Neural progenitor cell (in vitro differentiated cells): Measurements from ENCODE around the gene GPX3. TPM values are rescaled to one million over a fixed set of nuclear protein-coding genes. Genes with fewer than 3 reads are reported as not detected.

Experiments used
- DNase-seq: peaks from one replicate; pipeline ENCODE4 v3.0.0-alpha.2; 2016; ENCODE audit warnings: low spot score
- H2AFZ ChIP-seq: fragments of 200-600 bp; sonication (generic); replicated peaks from 2 replicates; pipeline ENCODE4 v1.6.1; 2016; ENCODE audit warnings: antibody characterized with exemption
- H3F3A ChIP-seq: fragments of 200-600 bp; sonication (generic); 2 replicates; pipeline ENCODE4 v1.6.1; 2016; ENCODE audit warnings: antibody characterized with exemption, low read depth
- H3K27ac ChIP-seq: fragments of 200-600 bp; sonication (generic); 2 replicates; pipeline ENCODE4 v1.5.1; 2016; ENCODE audit warnings: mild to moderate bottlenecking
- H3K27me3 ChIP-seq: fragments of 200-600 bp; sonication (generic); 2 replicates; pipeline ENCODE4 v1.6.1; 2016; ENCODE audit warnings: mild to moderate bottlenecking, moderate library complexity
- H3K36me3 ChIP-seq: fragments of 200-600 bp; sonication (generic); 2 replicates; pipeline ENCODE4 v1.5.1; 2016
- H3K4me1 ChIP-seq: fragments of 200-600 bp; sonication (generic); 2 replicates; pipeline ENCODE4 v1.6.1; 2016; ENCODE audit warnings: mixed run types
- H3K4me2 ChIP-seq: fragments of 200-600 bp; sonication (generic); 2 replicates; pipeline ENCODE4 v1.6.1; 2016
- H3K4me3 ChIP-seq: fragments of 200-600 bp; sonication (generic); 2 replicates; pipeline ENCODE4 v1.5.1; 2016
- H3K79me2 ChIP-seq: fragments of 200-600 bp; sonication (generic); 2 replicates; pipeline ENCODE4 v1.6.1; 2016; ENCODE audit warnings: low read depth
- H3K9ac ChIP-seq: fragments of 200-600 bp; sonication (generic); 2 replicates; pipeline ENCODE4 v1.6.1; 2016
- H3K9me3 ChIP-seq: fragments of 200-600 bp; sonication (generic); 2 replicates; pipeline ENCODE4 v1.5.1; 2016; ENCODE audit warnings: low read depth
- H4K20me1 ChIP-seq: fragments of 200-600 bp; sonication (generic); 2 replicates; pipeline ENCODE4 v1.6.1; 2016; ENCODE audit warnings: low read depth
- H3K27ac Mint-ChIP-seq: 3 replicates; pipeline ENCODE4 v1.8.0; 2021; ENCODE audit warnings: mixed read lengths
- H3K27me3 Mint-ChIP-seq: 2 replicates; pipeline ENCODE4 v1.8.0; 2022; ENCODE audit warnings: low read depth, mild to moderate bottlenecking, inconsistent platforms, moderate library complexity, mixed read lengths; ENCODE audit not compliant: insufficient read depth
- H3K36me3 Mint-ChIP-seq: 3 replicates; pipeline ENCODE4 v1.8.0; 2021; ENCODE audit warnings: mixed read lengths
- H3K4me1 Mint-ChIP-seq: 3 replicates; pipeline ENCODE4 v1.8.0; 2021; ENCODE audit warnings: mixed read lengths
- H3K4me3 Mint-ChIP-seq: 3 replicates; pipeline ENCODE4 v1.8.0; 2021; ENCODE audit warnings: mild to moderate bottlenecking, moderate library complexity, mixed read lengths
- H3K9me3 Mint-ChIP-seq: 3 replicates; pipeline ENCODE4 v1.8.0; 2020; ENCODE audit warnings: mixed read lengths
- CTCF ChIP-seq: fragments of 200-600 bp; sonication (generic); IDR thresholded peaks from 2 replicates; pipeline ENCODE4 v1.5.1; 2017; ENCODE audit warnings: antibody characterized with exemption, mild to moderate bottlenecking
- EZH2 ChIP-seq: fragments of 200-600 bp; sonication (generic); IDR thresholded peaks from 2 replicates; pipeline ENCODE4 v1.6.1; 2017; ENCODE audit warnings: antibody characterized with exemption, mild to moderate bottlenecking, moderate library complexity
- EZH2phosphoT487 ChIP-seq: fragments of 200-600 bp; sonication (generic); IDR thresholded peaks from 2 replicates; pipeline ENCODE4 v1.6.1; 2017; ENCODE audit warnings: antibody characterized with exemption
- total RNA-seq: library from RNA; depleted of rRNA; stranded (reverse); fragments of >200 nt; gene quantifications from 2 replicates; pipeline ENCODE4 v1.2.3, GENCODE V29; 2015; ENCODE audit warnings: low replicate concordance

The GPX3 gene
- total RNA-seq, 1 donor from 2014 or later: 17.9 TPM

- DNase-seq: no peak
- no peaks in the 10 kb centered on the region for H3K27me3 Mint-ChIP-seq
- Histone ChIP-seq H3K4me1 (no peaks in the 10 kb centered on the region), H3K9ac (no peak overlapping the region), H3K4me3 (no peak overlapping the region), H3K27me3 (no peaks in the 10 kb centered on the region), H3K9me3 (no peaks in the 10 kb centered on the region), H3K79me2 (no peaks in the 10 kb centered on the region), H3K36me3 (no peaks in the 10 kb centered on the region), H4K20me1 (no peaks in the 10 kb centered on the region), H3K4me2 (no peak overlapping the region), H2AFZ (no peak overlapping the region), H3K27ac (no peak overlapping the region), H3F3A (no peaks in the 10 kb centered on the region)
- H3K4me1 Mint-ChIP-seq: no peaks in the 10 kb centered on the region
- TF ChIP-seq EZH2 (no peak), EZH2phosphoT487 (no peak), CTCF (no peak)
- no peaks in the 10 kb centered on the region for H3K9me3 Mint-ChIP-seq
- H3K36me3 Mint-ChIP-seq: peaks cover 17% of the 10 kb centered on the region
- no peak overlapping the region for H3K4me3 Mint-ChIP-seq
- no peak overlapping the region for H3K27ac Mint-ChIP-seq
Observed at GRCh38 chr5:151029179-151030055, 9.0 kb downstream of the GPX3 start.

GRCh38 chr5:151030056-151030336 is 9.6 kb downstream of the GPX3 start:
- Histone ChIP-seq H3K27ac (no peak overlapping the region), H3K4me3 (no peak overlapping the region), H3K36me3 (no peaks in the 10 kb centered on the region), H2AFZ (no peak overlapping the region), H3K27me3 (no peaks in the 10 kb centered on the region), H3K4me1 (no peaks in the 10 kb centered on the region), H3K4me2 (no peak overlapping the region), H3K9ac (no peak overlapping the region), H3K79me2 (no peaks in the 10 kb centered on the region), H3K9me3 (no peaks in the 10 kb centered on the region), H3F3A (no peaks in the 10 kb centered on the region), H4K20me1 (no peaks in the 10 kb centered on the region)
- Mint-ChIP-seq H3K27ac (no peak overlapping the region), H3K4me1 (no peaks in the 10 kb centered on the region), H3K4me3 (no peak overlapping the region), H3K36me3 (peaks cover 19% of the 10 kb centered on the region), H3K9me3 (no peaks in the 10 kb centered on the region), H3K27me3 (no peaks in the 10 kb centered on the region)
- DNase-seq: no peak
- TF ChIP-seq EZH2phosphoT487: no peak
- TF ChIP-seq EZH2: no peak

GRCh38 chr5:151030379-151030778 is 10.0 kb downstream of the GPX3 start:
- Histone ChIP-seq H3K36me3 (no peaks in the 10 kb centered on the region), H3F3A (no peaks in the 10 kb centered on the region)
- H3K36me3 Mint-ChIP-seq: peaks cover 19% of the 10 kb centered on the region

More at GRCh38 chr5:151030379-151030778, 10.0 kb downstream of the GPX3 start:
- Histone ChIP-seq H3K4me3 (no peak overlapping the region), H2AFZ (no peak overlapping the region), H3K79me2 (no peaks in the 10 kb centered on the region), H3K4me1 (no peaks in the 10 kb centered on the region), H3K27ac (no peak overlapping the region), H3K9ac (no peak overlapping the region), H3K27me3 (no peaks in the 10 kb centered on the region), H3K9me3 (no peaks in the 10 kb centered on the region), H4K20me1 (no peaks in the 10 kb centered on the region), H3K4me2 (no peak overlapping the region)
- Mint-ChIP-seq H3K4me1 (no peaks in the 10 kb centered on the region), H3K4me3 (no peak overlapping the region), H3K27me3 (no peaks in the 10 kb centered on the region), H3K9me3 (no peaks in the 10 kb centered on the region), H3K27ac (no peak overlapping the region)
- no peak for TF ChIP-seq EZH2phosphoT487
- no peak for TF ChIP-seq EZH2
- TF ChIP-seq CTCF: no peak
- no peak for DNase-seq
